ENCODE results near the gene PLET1. TPM values are rescaled to one million over a fixed set of nuclear protein-coding genes. Genes with fewer than 3 reads are reported as not detected.

Gene PLET1
- total RNA-seq, 1 donor: not detected

GRCh38 chr11:112293614-112294013, 33.0 kb upstream of the PLET1 start:
- no peak for TF ChIP-seq CTCF (IDR thresholded peaks at IDR 0.05; ENCODE audit: insufficient read depth, low read depth, low read length)
- DNase-seq (ENCODE audit: low read depth): no peak

GRCh38 chr11:112292785-112293407, 32.2 kb upstream of the PLET1 start:
- TF ChIP-seq CTCF (IDR thresholded peaks at IDR 0.05; ENCODE audit: insufficient read depth, low read depth, low read length): no peak
- peak; percentile 79 for DNase-seq (ENCODE audit: low read depth)
- H3K4me3 ChIP-seq (ENCODE audit: low read depth, low read length): no peak overlapping the region

More at GRCh38 chr11:112293614-112294013, 33.0 kb upstream of the PLET1 start:
- no peak overlapping the region for H3K4me3 ChIP-seq (ENCODE audit: low read depth, low read length)

GRCh38 chr11:112292188-112292587, 31.5 kb upstream of the PLET1 start:
- no peak for DNase-seq (ENCODE audit: low read depth)
- H3K4me3 ChIP-seq (ENCODE audit: low read depth, low read length): no peak overlapping the region
- no peak for TF ChIP-seq CTCF (IDR thresholded peaks at IDR 0.05; ENCODE audit: insufficient read depth, low read depth, low read length)

- peak overlapping the region; percentile 74 for H3K4me3 ChIP-seq (ENCODE audit: low read depth, low read length)
- no peak for TF ChIP-seq CTCF (IDR thresholded peaks at IDR 0.05; ENCODE audit: insufficient read depth, low read depth, low read length)
- DNase-seq (ENCODE audit: low read depth): no peak
Observed at GRCh38 chr11:112291191-112291590, 30.5 kb upstream of the PLET1 start.

- DNase-seq (ENCODE audit: low read depth): peak; percentile 22
- no peak for TF ChIP-seq CTCF (IDR thresholded peaks at IDR 0.05; ENCODE audit: insufficient read depth, low read depth, low read length)
- H3K4me3 ChIP-seq (ENCODE audit: low read depth, low read length): peak overlapping the region; percentile 74
Observed at GRCh38 chr11:112290493-112290850, 29.8 kb upstream of the PLET1 start.

- peak overlapping the region; percentile 74 for H3K4me3 ChIP-seq (ENCODE audit: low read depth, low read length)
- peak; percentile 77 for TF ChIP-seq CTCF (IDR thresholded peaks at IDR 0.05; ENCODE audit: insufficient read depth, low read depth, low read length)
- peak; percentile 72 for DNase-seq (ENCODE audit: low read depth)
Observed at GRCh38 chr11:112289588-112290492, 29.2 kb upstream of the PLET1 start.
